Upper lobe of left lung (tissue), 4 donors: ENCODE measurements around the gene MCCD1.

ENCODE experiments used
- CTCF ChIP-seq, 6 experiments: fragments of 450-650 bp in 4 of 6; fragments of 200-600 bp in 2 of 6; sonication (generic) in 2 of 6; IDR thresholded peaks; one replicate each; pipeline ENCODE4 v1.5.1; 2016 to 2019; ENCODE audit warnings: antibody characterized with exemption in 6 of 6
- EP300 ChIP-seq, 4 donors: sonication (generic); formaldehyde crosslinking; IDR thresholded peaks; one replicate each; pipeline ENCODE4 v1.5.1; 2017; ENCODE audit warnings: antibody characterized with exemption in 4 of 4, control low read depth in 2 of 4
- POLR2A ChIP-seq, 4 donors: fragments of 450-650 bp; IDR thresholded peaks; one replicate each; pipeline ENCODE4 v1.5.1; 2016 to 2017; ENCODE audit warnings: antibody characterized with exemption in 4 of 4, mild to moderate bottlenecking in 2 of 4

DNA sequence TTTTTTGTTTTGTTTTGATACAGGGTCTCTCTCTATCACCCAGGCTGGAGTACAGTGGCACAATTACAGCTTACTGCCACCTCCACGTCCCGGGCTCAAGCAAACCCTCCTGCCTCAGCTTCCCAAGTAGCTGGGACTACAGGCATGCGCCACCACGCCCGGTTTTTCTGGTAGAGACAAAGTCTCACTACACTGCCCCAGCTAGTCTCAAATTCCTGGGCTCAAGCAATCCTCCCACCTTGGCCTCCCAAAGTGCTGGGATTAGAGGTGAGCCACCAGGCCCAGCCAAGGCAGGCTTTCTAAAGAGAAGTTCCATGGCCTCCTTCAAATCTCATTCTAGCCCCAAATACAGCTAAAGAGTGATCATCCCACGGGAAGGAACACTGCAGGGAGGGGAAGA, 5.2 kb downstream of the MCCD1 start:
- TF ChIP-seq POLR2A (IDR thresholded peaks at IDR 0.05): no peak
- TF ChIP-seq CTCF (IDR thresholded peaks at IDR 0.05): no peak
- no peak for TF ChIP-seq EP300 (IDR thresholded peaks at IDR 0.05)
